ENCODE data around the gene PRR5L.

DNA sequence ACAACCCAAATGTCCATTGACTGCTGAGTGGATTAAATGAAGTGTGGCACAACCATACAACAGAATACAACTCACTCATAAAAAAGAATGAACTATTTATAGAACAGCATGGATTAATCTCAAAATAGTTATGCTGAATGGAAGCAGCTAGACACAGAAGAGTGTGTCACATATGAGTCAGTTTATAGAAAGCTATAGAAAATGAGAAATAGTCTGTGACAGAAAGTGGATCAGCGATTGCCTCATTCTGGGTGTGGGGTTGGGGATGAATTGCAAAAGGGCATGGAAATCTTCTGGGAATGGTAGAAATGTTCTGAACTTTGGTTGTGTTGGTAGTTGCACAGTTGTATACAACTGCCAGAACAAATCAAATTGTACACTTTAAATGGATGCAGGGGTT, 37.4 kb downstream of the PRR5L start:
- TF ChIP-seq, protein P1, sequence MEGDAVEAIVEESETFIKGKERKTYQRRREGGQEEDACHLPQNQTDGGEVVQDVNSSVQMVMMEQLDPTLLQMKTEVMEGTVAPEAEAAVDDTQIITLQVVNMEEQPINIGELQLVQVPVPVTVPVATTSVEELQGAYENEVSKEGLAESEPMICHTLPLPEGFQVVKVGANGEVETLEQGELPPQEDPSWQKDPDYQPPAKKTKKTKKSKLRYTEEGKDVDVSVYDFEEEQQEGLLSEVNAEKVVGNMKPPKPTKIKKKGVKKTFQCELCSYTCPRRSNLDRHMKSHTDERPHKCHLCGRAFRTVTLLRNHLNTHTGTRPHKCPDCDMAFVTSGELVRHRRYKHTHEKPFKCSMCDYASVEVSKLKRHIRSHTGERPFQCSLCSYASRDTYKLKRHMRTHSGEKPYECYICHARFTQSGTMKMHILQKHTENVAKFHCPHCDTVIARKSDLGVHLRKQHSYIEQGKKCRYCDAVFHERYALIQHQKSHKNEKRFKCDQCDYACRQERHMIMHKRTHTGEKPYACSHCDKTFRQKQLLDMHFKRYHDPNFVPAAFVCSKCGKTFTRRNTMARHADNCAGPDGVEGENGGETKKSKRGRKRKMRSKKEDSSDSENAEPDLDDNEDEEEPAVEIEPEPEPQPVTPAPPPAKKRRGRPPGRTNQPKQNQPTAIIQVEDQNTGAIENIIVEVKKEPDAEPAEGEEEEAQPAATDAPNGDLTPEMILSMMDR (IDR thresholded peaks at IDR 0.05), result no peak
- no peak for TF ChIP-seq POLR2A (IDR thresholded peaks at IDR 0.05)

All from thyroid gland (tissue), 4 donors.